KOPT-K1 (cell line): ENCODE data around the gene NUB1.

Experiments
- H3K27ac ChIP-seq: fragments of 200-600 bp; sonication (generic); 2 replicates; pipeline ENCODE4 v1.5.1; 2016; ENCODE audit warnings: antibody characterized with exemption, mild to moderate bottlenecking, low read depth, low read length; ENCODE audit not compliant: poor library complexity, severe bottlenecking
- H3K36me3 ChIP-seq: fragments of 200-600 bp; sonication (generic); 2 replicates; pipeline ENCODE4 v1.5.1; 2017; ENCODE audit warnings: antibody characterized with exemption, mild to moderate bottlenecking, low read length, moderate library complexity; ENCODE audit not compliant: insufficient read depth
- H3K9me3 ChIP-seq: fragments of 200-600 bp; sonication (generic); 2 replicates; pipeline ENCODE4 v1.5.1; 2017; ENCODE audit warnings: antibody characterized with exemption, low read length, mild to moderate bottlenecking; ENCODE audit not compliant: insufficient read depth, poor library complexity, severe bottlenecking

Gene NUB1

GRCh38 chr7:151383638-151384351, 42.2 kb downstream of the NUB1 start:
- Histone ChIP-seq H3K9me3 (no peaks in the 10 kb centered on the region), H3K27ac (no peak overlapping the region), H3K36me3 (peaks cover 10% of the 10 kb centered on the region; the same call in 1 of the 2 replicates)

- Histone ChIP-seq H3K9me3 (no peaks in the 10 kb centered on the region), H3K27ac (no peak overlapping the region), H3K36me3 (peaks cover 4% of the 10 kb centered on the region; the same call in 1 of the 2 replicates)
These were observed 42.7 kb downstream of the NUB1 start for GRCh38 chr7:151384352-151384697.

DNA sequence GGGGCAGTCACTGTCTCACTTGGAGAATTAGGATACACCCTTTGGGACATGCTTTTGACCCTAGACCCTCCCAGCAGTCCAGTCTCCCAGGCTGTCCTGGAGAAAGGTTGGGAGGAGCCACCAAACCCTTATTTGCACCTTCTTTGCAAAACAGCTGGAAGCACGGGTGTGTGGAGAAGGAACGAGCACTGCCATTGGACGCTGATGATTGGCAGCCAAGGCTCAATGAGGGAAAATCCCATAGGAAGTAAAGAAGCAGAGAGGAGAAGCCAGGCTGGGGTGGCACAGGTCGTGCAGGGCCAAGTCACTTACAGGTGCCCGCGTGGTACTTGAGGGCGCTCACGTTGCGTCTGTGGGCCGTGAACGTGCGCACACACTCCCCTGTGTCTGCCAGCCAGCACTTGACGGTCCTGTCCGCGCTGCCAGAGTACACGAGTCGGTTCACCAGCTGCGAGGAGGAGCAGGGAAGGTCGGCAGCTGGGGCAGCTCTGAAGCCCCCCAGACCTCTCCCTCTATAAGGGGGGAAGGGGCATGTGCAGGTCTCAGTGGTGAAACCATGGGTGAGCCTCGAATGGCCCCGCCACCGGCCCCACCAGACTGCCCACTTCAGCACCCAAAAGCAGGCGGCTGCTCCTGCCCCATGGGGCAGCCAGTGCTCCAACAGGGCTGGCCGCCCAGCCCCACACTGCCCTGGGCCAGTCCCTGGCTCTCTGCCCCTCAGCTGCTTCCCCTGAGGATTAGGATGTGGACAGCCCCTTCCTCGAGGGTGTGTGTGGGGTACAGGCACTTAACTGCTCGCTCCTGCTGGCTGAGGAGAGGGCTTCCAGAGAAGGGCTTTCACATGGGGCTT, 43.4 kb downstream of the NUB1 start:
- Histone ChIP-seq H3K36me3 (no peaks in the 10 kb centered on the region), H3K27ac (no peak overlapping the region), H3K9me3 (no peaks in the 10 kb centered on the region)

GRCh38 chr7:151385626-151386300, 44.2 kb downstream of the NUB1 start:
- Histone ChIP-seq H3K9me3 (no peaks in the 10 kb centered on the region), H3K36me3 (no peaks in the 10 kb centered on the region), H3K27ac (no peak overlapping the region)

DNA sequence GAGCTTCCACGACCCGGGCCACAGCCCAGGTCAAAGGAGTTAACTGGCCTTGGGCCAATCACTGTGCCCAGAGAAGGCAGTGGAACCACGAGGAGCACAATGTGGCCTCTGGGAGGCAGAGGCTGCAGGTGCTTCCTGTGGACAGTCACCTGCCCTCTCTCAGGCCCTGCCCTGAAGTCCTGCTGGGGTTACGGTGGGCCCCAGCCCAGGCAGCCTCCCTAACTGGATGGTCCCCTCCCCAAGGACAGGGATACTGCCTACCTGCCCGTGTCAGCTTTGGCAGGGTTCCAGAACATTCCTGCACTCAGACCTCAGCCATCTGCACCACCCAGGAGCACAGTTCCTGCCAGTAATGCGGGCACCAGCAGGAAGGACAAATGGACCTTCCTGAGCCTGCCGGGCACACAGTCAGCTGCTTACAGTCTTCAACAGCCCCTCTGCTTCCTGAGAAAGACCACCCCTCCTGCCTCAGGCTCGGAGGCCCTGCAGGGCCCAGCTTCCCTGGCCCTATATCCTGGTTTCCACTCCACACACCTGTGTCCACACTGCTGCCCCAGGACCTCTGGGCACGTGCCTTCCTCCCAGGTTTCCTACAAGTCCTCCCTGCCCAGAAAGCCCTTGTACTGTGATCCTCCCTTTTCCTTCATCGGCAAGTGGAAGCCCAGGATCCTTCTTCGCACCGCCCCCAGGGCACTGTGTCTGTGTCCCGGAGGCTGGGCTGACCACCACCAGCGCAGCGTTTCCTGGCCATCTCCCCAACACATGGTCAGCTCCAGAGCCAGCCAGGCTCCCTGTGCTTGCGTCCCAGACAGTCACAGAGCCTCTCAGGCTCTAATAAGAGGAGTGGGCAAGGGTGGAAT, 44.9 kb downstream of the NUB1 start:
- Histone ChIP-seq H3K36me3 (no peaks in the 10 kb centered on the region), H3K27ac (no peak overlapping the region)

DNA sequence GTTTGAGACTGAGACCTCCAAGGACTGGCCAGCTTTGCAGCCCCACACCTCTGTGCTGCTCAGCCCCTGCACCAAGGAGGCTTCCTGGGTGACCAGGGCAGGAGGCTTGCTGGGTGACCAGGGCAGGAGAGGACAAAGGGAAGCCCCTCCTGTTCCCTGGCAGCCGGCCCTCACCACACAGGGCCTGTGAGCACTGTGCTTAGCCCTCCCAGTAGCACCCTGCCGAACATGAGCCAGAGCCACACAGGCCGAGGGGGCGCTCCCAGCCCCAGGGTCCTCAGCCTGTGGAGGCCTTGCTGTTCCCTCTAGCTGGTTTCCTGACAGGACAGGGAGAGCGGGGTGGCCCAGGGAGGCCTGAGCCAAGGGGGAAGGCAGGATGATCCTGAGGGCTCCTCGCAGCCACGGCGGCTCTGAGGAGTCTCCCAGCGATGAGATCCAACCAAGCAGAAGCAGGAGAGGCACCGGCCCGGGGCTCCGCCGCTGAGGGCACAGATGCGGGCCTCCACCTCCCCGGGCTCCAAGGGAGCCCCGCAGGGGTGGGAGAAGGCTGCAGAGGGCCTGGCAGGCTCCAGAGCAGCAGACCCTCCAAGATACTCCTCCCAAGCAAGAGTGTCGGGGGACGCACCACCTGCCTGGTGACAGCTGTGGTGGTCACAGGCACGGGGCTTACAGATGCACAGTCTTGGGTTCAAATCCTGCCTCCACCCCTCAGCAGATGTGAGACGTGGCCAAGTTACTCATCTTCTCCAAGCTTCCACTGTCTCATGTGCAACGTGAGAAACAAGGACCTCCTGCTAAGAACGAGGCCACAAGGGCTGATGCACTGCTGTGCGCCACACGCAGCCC, 45.8 kb downstream of the NUB1 start:
- H3K9me3 ChIP-seq: no peaks in the 10 kb centered on the region
- H3K36me3 ChIP-seq: no peaks in the 10 kb centered on the region
- no peak overlapping the region for H3K27ac ChIP-seq

More for the DNA sequence above, 44.9 kb downstream of the NUB1 start:
- no peaks in the 10 kb centered on the region for H3K9me3 ChIP-seq

DNA sequence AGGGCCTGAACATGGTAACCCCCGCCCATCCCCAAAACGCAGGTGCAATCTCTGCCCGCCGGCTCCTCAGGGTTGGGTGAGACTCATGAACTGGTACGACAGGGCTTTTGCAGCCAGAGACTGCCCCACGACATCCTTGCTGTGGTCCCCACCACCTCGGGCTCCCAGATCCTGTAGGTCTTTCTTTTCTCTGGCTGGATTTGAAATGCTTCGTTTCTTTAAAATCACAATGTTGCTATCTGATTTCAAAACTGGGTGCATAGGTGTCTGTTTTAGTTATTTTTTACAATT, 46.3 kb downstream of the NUB1 start:
- Histone ChIP-seq H3K27ac (no peak overlapping the region), H3K36me3 (no peaks in the 10 kb centered on the region), H3K9me3 (no peaks in the 10 kb centered on the region)

- no peaks in the 10 kb centered on the region for H3K9me3 ChIP-seq
- H3K36me3 ChIP-seq: no peaks in the 10 kb centered on the region
- no peak overlapping the region for H3K27ac ChIP-seq
These were observed 46.8 kb downstream of the NUB1 start for GRCh38 chr7:151388430-151388829.

GRCh38 chr7:151389096-151389767, 47.6 kb downstream of the NUB1 start:
- H3K27ac ChIP-seq: no peak overlapping the region
- no peaks in the 10 kb centered on the region for H3K36me3 ChIP-seq
- no peaks in the 10 kb centered on the region for H3K9me3 ChIP-seq

DNA sequence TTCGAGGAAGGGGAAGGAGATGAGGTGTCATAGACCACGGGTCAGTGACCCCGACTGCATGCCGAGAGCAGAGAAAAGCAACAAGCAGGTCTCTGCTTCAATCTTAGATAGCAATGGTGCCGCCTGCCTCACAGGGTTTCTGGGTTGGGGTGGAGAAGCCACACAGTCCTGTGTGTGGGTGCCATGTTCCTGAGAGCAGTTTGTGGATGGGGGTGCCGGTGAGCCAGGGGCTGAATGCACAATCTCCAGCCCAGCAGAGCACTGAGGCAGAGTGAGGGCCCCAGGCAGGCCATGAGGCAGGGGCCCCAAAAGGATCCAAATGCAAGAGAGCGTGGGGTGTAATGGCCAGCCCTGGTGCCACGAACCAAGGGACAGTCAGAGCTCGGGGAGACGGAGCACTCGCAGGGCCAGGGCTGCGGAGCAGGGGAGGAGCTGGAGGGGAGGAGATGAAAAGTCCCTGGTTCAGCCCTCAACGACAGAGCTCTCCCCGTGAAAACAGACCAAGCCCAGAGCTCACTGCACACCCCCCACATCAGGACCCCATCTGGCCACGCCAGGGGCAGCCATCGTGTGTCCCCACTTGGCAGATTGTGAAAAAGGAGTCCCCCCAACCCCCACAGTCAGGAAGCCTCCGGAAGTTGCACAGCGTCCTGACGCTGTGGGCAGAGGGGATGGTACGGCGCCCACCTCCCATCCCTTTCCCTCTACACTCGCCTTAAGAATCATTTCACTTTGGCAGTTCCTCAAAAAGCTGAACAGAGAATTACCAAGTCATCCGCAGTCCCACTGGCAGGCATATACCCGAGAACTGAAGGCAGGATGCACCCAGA, 48.4 kb downstream of the NUB1 start:
- H3K27ac ChIP-seq: no peak overlapping the region
- H3K36me3 ChIP-seq: no peaks in the 10 kb centered on the region
- H3K9me3 ChIP-seq: no peaks in the 10 kb centered on the region

DNA sequence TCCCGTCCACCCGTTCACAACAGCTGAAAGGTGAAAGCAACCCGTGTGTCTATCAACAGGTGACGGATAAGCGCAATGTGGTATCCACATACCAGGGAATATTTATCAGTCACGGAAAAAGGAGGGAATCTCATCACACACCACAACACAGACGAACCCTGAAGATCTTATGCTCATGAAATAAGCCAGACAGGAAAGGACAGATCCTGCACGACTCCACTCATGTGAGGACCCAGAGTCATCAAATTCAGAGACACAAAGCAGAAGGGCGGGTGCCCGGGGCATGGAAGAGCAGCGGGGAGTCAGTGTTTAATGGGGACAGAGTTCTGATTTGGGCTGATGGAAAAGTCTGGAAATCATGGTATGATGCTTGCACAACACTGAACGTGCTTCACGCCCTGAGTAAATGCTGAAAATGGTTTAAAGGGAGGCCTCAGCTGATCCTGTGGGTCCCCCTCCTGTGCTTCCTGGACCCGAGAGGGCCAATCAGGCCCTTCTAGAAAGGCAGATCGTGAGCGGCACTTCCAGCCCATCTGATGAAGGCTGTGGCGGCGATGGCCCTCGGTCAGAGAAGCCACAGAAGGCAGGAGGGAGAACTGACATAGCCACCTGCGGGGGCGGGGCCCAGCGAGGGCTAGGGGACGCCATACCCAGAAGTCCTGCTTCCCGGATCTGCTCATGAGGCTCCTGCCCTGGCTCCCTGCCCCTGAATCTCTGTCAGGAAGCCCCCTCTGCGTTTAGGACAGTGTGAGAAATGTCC, 49.2 kb downstream of the NUB1 start:
- Histone ChIP-seq H3K27ac (no peak overlapping the region), H3K36me3 (no peaks in the 10 kb centered on the region), H3K9me3 (no peaks in the 10 kb centered on the region)

DNA sequence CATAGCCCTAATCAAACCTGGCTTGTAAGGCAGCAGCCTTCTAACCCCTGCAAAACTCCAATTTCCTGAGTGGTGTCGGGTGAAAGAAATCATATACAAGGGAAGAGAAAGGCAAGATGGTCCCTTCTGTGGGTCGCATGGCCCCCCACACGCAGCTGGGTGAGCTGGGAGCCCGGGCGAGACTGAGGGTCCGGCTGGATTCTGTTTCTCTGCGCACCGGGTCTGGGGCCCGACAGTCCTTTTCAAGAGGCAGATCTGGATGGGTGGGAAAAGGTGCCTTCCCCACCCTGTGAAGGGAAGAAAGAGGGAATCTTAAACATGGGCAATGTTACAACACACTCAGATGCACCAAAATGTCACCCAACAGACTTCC, 49.7 kb downstream of the NUB1 start:
- H3K36me3 ChIP-seq: no peaks in the 10 kb centered on the region
- no peak overlapping the region for H3K27ac ChIP-seq
- no peaks in the 10 kb centered on the region for H3K9me3 ChIP-seq
